DMS53 treated with DMSO at 0.1 percent for 48 hours (cell line): Measurements from ENCODE around the gene ZIC1.
A peak's percentile ranks its signal among the peaks of the same experiment; 100 is the strongest.

Source experiments
- DNase-seq: peaks from one replicate; lab custom pipeline; 2025; ENCODE audit not compliant: unreplicated experiment; lab: John Stamatoyannopoulos, UW

ZIC1 gene

DNA sequence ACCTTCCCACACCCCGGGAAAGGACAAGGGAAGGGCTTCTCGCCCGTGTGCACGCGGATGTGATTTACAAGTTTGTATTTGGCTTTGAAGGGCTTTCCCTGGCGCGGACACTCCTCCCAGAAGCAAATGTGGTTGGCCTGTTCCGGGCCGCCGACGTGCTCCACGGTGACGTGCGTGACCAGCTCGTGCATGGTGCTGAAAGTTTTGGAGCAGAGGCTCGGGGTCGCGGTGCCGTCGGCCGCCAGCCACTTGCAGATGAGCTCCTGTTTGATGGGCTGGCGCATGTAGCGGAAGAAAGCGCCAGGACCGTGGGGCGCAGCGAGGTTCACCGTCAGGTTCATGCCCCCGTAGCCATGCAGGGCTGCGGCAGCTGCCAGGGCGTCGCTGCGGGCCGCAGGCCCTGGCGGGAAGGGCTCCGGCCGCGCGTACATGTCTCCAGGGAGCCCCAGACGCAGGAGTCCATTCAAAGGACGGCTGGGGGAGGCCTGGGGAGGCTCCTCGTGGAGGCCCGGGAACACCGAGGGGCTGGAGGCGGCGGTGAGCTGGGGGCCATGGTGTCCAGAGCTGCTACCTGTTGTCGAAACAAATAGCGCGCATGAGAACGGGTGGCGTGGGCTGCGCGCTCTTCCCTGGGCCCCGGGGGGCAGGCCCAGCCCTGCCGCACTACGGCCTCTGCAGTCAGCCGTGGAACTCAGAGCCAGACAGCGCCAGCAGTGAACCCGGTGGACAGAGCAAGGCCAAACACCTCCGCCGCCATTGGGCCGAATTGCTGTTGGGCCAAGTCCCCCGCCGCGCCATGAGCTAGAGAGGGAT, 13.1 kb upstream of the ZIC1 start:
- no peak for DNase-seq

DNA sequence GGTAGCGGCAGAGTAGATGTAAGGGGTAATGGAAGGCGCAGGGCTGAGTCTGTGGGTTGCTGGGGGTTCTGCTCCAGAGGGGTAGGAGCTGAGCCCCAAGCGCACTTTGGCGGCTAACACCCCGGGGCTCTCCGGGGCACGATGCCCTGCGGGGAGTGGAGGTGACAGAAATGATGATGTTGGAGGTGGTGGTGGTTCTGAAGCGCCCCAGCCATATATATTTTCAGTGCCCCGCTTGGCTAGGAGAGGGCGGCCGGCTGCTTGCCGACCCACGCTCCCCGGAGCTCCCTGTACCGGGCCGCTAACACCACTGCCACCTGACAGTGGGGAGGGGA, 12.5 kb upstream of the ZIC1 start:
- no peak for DNase-seq

DNA sequence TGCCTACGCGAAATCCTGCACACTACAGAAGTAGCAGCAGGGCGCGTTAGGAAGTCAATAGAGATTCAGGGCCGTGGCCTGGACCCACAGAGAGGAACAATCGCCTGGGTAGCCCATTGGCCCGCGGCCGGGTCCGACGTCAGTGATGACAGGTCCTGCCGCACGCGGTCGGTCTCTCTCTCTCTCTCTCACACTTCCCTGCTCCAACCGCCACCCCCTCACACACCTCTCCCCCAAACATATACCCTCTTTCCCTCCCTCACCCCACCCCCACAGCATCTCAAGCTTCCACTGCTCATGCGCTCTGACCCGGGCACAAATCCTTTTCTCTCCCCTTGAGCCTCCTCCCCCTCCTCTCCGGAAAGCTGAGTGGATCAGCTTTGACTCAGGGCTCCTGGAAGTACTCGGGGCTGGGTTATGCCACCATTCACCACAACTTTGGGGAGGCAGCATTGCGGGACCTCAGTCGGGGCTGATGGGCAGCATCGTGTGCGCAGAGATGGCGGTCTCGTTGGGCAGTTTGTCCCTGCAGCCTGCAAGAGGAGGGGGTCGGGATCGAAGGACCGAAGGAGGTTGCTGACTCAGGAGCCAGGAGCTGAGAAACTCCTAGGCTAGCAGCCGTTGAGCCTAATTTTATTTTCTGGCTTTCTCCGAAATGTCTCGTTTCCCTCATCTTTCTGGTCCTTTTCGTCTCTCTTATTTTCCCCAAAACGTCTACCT, 11.8 kb upstream of the ZIC1 start:
- DNase-seq: no peak

DNA sequence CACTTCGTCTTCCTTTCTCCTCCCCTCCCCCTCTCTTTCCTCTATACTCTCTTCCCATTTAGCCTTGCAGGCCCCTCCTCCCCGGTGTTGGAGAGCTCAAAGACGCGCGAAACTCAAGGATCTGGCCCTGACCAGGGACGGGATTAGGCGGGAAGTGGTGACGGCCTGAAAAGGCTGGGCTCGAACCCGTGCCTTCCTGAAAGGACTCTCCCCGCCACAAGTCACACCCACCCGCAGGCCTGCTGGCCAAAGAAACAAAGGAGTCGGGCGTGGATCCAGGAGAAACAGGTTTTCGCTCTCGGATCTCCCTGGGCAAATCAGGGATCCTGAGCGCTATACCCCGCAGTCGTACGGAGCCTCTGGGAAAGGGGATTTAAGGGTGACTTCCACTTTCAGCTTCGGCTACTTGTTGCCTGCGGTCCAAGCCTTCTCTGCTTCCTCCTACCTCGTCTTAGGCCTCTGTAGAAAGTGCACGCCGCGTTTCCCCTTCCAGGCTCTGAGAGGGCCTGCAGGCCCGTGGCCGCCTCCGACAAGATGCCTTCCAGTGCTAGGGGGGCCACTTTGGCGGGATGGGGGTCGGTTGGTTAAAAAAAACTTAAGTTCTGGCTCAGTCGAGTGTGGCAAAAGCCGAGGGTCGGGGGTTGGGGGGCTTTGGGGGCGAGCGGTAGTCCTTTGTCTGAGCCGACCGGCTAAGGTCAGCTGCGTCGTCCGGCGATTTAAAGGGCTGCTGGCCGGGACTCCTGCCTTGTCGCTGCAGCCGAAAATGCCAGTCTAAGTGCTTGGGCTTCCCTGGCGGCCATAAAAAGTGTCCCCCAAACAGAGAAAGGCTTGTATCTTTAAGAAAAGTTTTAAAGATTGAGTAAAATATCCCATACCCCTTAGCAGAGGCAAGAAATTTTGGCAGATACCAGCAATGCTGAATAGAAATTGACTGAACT, 11.0 kb upstream of the ZIC1 start:
- no peak for DNase-seq

DNA sequence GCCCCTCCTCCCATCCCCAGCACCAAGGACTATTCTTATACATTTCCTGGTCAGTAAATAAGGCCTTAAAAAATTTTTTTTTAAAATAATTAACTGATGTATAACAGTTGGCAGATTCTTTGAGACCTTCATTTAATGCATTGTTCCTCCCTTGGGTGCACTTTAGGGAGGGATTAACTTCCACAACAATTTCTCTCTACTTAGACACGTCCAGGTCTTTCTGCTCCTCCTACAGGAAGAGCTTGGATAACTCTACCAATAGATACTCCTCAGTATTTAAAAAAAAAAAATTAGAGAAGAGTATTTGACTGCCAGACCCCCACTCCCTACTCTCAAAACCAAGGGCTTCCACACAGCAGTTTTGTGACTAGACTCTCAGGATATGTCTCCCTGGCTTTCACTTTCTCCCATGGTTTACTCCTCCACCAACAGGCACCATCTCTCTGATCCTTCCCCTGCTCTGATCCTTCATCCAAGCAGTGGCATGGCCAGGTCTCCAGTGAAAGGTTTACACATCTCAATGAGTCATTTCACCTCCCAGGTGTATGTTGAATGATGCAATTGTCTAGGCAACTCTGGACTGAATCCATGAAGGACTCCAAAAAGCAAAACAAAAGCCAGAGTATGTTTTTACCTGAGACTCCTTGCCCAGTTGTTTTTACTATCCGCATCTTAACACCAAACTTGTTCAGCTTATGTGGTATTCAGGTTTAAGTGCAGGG, 10.2 kb upstream of the ZIC1 start:
- DNase-seq: peak; percentile 60

DNA sequence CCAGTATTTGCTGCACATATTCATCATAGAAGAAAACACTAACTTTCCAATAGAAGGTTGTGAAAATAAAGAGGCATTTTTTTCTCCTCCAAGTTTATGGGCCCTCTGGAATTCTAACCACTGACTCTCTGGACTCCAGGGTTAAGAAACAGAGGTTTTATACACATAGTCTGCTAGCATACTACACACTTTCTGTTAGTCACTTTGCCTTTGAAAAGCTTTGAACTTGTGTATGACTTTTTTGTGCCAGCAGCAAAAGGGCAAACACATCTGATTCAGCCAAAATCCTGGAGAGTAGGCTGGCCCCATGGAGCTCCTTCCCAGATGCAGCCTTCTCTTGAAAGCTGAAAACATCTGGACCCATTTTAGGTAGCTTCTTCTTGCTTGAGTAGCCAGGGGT, 9.1 kb upstream of the ZIC1 start:
- DNase-seq: no peak

DNA sequence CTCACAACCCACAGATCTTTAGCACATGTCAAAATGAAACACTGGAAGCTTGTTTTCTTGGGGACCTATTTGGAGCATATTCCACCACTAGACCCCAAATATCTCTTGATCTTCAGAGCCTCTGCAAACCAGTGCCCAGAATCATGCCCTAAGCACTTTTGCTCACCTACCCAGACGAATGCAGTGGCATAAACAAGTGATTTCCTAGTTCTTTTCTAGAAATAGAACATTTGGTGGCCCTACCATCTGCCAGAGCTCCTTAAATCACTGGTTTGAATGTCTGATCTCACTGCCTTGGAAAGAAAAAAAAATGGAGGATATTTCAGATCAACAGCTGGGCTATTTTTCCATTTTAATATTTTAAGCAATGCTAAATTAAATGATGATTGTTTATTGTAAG, 8.2 kb upstream of the ZIC1 start:
- DNase-seq: no peak

DNA sequence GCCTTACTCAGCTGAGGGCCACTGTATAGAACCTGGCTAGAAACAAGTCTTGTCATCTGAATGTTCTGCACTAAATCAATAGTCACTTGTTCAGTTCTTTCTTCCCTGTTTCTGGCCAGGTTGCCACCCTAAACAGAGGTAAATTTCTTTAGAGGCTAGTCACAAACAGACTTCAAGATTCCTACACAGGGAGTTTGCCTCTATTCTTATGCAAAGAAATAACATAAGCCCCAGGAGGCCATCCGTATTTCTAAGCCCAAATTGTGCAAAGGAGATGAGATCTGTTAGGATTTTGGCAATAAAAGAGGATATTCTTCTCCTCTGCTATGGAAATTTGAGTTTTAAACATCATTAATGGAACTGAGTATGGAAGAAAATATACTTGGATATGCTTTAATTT, 7.7 kb upstream of the ZIC1 start:
- DNase-seq: no peak

DNA sequence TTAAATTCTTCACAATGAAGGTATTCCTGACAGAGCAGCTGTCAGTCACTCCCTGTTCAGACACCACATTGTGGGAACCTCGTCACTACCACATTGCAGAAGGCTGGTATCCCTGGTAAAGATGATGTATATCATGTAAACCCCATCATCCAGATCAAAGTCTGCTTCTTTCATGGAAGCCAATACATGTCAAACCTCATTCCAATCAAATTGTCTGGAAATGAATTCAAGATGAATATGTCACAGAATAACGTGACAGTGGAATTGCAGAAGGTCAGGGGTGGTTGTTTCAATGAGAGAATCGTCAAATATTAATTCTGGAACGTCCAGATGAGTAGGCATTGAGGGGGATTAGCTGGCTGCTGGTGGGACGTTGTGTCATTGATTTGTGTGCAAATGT, 7.0 kb upstream of the ZIC1 start:
- DNase-seq: no peak

DNA sequence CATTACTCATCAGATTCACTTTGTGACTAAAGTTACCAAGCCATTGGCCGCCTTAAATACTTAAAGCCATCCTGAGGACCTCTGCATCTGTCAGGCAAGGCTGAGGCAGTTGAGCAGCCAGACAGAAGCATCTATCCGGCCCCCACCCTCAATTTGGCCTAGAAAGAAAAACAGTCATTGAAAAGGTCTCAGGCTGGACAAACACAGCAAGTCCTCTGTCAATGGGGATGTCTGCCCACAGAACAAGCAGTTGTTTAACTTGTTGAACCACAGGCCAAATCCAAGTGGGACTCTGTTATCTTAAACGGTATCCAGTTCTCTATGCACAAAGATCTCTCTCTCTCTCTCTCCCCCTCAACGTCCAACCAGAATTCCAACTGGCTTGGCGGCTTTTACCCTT, 5.7 kb upstream of the ZIC1 start:
- no peak for DNase-seq

DNA sequence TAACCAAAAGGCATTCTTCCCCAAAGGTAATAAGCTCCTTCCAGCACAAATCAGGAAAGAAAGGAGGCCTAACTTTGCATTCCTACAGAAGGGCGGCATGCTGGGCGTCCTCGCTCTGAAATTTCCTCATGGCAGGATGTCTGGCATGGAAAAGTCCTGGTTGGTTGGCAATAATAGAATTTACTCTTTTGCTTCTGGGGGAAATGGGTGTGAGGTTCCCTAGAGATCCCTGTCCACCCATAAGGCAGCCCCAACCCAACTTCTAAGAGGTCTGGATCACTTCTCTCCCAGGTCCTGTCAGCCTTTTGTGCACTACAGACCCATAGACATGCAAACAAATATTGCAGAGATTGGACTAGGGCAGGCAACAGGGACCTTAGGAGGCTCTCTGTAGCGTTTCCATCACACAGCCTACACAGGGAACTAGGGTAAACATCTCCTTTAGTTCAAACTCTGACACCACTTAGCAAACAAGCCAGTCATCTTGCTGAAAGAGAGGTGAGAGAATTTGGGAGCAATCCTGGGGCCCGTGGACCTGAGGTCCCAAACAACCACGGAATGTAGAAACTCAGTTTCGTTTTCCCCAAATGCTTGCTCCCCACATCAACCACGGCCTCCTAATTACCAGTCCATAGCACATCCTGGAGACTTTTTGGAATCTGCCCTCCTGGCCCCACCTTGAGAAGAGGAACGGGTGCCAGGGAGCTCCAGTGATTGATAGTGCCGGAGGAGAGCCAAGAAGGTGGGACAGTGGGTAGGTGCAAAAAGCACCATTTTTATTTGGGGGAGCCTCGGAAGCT, 5.0 kb upstream of the ZIC1 start:
- no peak for DNase-seq

DNA sequence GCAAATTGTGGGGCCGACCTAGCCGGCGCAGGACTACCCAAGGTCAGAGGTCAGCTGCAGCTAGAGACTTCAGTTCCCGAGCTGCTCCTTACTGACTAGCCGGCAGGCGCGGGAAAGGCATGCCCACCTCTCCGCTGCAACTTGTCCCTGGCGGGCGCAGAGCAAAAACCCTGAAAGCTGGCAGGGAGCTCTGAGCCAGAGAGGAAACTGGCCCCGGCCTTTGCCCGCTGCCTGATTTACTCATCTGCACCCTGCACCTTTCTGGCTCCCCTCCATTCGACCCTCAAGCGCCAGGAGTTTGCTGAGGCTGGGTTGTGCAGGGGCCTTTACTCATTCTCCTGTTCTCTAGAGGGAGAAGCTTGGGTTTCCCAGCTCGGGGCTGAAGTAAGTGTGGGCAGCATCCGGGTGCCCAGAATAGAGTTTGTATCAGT, 4.3 kb upstream of the ZIC1 start:
- no peak for DNase-seq

DNA sequence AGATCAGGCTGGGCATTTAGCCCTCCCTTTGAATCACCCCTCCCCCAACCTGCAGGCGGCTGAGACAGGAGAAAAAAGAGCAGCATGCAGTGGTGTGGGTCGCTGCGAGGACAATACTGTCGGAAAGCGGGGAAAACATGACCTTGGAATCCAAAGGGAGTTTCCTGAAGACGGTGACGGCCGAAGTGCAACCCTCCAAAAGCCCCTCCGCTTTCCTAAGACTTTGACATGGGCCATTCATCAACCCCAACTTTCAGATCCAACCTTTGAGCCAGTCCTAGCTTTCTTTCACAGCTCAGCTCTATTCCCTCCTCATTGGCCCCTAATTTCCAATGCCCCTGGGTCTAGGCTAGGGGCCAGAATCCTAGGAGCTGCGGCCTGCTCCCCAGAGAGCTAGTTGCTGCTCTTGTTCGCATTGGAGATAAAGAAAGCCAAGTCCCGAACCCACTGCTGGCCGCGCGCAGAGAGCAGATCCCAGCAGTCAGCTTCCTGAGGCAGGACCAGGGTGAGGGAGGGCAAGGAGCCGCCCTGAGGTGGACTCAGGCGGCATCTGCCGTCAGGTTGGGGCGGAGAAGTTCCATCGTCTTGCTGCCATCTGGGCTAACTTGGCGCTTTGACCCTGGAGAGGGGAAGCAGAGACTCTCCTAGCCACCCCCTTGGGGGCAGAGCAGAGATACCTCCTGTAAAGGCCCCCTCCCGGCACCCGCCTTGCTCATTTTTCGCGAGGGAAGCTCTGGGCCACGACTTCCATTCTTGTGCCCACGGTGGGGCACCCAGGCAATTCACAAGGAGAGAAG, 3.7 kb upstream of the ZIC1 start:
- no peak for DNase-seq

DNA sequence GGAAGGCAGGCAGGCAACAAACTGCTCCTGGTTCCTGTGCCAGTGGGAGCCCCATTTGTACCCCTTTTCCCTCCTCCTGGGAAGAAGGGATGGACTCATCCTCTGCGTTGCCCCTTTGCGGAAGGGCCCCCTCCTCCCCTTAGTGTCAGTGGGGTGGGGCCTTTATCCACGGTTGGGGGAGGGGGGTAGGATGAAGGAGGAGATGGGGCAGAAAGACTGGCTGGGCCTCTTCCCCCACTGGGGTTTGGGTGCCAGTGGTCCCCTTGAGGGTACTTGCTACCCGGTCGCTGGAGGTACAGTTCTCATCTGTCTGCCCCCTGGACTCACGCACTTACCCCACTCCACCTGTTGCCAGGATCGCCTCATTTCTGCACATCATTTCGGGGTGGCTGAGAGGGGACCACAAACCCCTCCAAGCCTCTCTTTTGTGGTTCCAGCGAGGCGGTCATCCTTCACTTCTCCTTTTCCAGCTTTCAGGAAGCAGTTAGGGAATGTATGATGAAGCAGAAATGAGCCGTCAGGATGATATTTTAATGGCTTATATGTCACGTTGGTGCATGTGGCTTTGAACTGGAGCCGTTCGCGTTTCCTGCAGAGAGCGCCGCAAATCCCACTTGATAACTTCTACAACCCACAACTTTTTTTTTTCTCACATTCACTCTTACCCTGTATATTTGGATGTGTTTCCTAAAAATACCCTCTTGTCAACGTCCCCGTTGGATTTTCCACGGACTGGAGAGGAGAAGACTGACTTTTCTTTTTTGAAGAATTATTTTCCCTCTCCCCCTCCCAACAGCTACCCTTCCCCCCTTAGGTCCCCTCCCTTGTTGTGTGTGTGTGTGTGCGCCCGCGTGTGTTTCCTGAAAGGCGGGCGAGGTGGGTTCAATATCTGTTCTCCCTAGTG, 2.9 kb upstream of the ZIC1 start, which contains the start of gene ZIC4:
ZIC4 (minus strand) TSS at position 516 of the 904 bp plus-strand sequence. CDS start 3,746 bp downstream, outside the sequence.
- no peak for DNase-seq

DNA sequence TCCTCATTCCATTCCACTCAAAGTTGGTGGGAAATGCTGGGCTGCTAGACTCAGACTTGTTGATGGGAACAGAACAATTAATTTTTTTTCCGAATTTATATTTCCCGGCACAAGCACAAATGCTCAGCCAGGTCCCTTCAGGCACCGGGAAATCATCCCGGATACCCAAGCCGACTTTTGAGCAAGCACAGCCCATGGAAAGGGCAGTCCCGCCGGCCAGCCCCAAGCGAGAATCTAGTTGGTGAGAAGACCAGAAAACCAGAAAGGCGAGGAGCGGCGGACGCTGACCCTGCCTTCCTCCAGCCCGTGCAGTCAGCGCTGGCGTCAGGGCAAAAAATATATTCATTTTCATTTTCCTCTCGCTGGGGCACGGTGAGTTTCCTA, 2.1 kb upstream of the ZIC1 start:
- DNase-seq: no peak

DNA sequence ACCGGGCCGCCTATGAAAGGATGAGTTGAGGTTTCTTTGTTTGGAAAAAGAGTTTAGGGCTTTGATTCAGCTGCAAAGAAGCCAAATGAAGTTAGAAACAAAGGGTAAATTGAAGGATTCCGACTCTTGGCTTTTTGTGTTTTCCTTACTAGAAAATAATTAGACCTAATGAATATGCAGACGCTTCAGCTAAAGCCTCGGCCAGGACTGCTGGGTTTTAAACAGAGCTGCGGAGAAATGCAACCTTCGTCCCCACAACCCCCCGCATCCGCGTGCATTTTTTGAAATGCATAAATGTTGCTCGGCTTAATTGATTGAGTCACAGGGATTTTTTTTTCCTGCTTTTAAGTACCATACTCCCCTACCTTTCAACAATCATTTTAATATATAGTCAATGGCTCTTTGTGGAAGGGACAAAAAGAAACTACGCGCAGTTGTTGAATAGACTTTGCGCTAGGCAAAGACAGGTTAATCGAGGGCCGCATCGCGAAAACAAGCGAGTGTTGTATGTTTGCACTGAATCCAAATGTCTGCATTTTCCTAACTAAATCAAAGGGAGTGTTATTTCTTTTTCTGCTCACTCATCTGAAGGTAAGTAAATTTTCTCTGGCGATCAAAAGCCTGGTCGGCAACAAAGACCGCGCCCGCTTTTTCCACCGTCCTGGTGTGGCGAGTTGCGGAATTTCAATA, 1.5 kb upstream of the ZIC1 start:
- no peak for DNase-seq

DNA sequence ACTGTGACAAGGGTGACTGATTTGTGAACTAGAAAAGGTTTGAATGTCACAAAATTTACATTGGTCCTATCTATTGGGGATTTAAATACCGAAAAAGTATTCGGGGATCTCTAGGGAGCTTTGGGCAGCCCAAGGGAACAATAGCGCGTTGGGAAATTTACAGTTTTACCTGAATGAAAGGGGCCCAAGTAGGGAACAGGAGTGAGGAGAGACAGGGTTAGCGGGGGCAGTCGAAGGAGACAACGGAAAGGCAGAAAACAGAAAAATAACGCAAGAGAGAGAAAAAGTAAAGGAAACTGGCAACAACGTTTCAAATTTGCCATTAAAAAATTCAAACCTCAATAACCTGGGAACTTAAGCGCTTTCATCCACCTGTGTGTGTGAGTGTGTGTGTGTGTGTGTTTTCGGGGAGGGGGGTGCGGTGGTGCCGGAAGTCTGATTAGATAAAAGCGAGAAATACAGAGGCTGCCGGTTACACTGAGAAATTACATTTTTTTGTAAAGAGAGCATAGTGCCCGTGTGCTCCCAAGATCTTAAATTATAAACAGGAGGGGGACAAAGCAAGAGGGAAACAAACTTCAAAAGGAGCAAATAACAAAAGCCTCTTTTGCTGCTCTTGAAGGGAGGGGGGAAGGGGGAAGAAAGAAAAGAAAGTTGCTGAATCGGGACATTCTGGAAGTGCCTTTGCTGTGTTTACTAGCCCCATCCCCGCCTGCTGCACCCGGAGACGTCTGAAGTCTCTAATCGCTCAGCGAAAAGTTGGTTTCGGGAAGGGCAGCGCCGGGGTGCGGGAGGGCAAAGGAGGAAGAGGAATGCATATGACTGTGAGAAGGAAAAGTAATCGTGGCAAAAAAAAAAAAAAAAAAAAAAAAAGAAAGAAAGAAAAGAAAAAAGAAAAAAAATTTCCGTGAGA, 721 bp upstream of the ZIC1 start:
- no peak for DNase-seq
